ENCODE measurements around the gene INCENP.

Gene INCENP

GRCh38 chr11:62124186-62125113 lies 639 bp downstream of the INCENP start:
- DNase-seq (ENCODE audit: low read depth in 1 of 2, low spot score in 1 of 2): no peak

- DNase-seq (ENCODE audit: low read depth in 1 of 2, low spot score in 1 of 2): no peak
These were observed 1.5 kb downstream of the INCENP start for GRCh38 chr11:62125316-62125715.

GRCh38 chr11:62125881-62126280 lies 2.1 kb downstream of the INCENP start:
- no peak for DNase-seq (ENCODE audit: low read depth in 1 of 2, low spot score in 1 of 2)

GRCh38 chr11:62127426-62127825 lies 3.6 kb downstream of the INCENP start:
- no peak for DNase-seq (ENCODE audit: low read depth in 1 of 2, low spot score in 1 of 2)

- DNase-seq (ENCODE audit: low read depth in 1 of 2, low spot score in 1 of 2): no peak
These were observed 4.3 kb downstream of the INCENP start for GRCh38 chr11:62127941-62128770.

GRCh38 chr11:62128835-62129234 lies 5.0 kb downstream of the INCENP start:
- DNase-seq (ENCODE audit: low read depth in 1 of 2, low spot score in 1 of 2): no peak

GRCh38 chr11:62129590-62130282 lies 5.9 kb downstream of the INCENP start:
- no peak for DNase-seq (ENCODE audit: low read depth in 1 of 2, low spot score in 1 of 2)

- no peak for DNase-seq (ENCODE audit: low read depth in 1 of 2, low spot score in 1 of 2)
These were observed 6.7 kb downstream of the INCENP start for GRCh38 chr11:62130283-62131169.

GRCh38 chr11:62131170-62131464 lies 7.3 kb downstream of the INCENP start:
- no peak for DNase-seq (ENCODE audit: low read depth in 1 of 2, low spot score in 1 of 2)

- DNase-seq (ENCODE audit: low read depth in 1 of 2, low spot score in 1 of 2): no peak
These were observed 8.4 kb downstream of the INCENP start for GRCh38 chr11:62132191-62132590.

- DNase-seq (ENCODE audit: low read depth in 1 of 2, low spot score in 1 of 2): no peak
These were observed 9.0 kb downstream of the INCENP start for GRCh38 chr11:62132689-62133293.

- no peak for DNase-seq (ENCODE audit: low read depth in 1 of 2, low spot score in 1 of 2)
These were observed 9.7 kb downstream of the INCENP start for GRCh38 chr11:62133328-62134065.

GRCh38 chr11:62137276-62137861 lies 13.6 kb downstream of the INCENP start:
- DNase-seq (ENCODE audit: low read depth in 1 of 2, low spot score in 1 of 2): no peak

- DNase-seq (ENCODE audit: low read depth in 1 of 2, low spot score in 1 of 2): no peak
These were observed 14.2 kb downstream of the INCENP start for GRCh38 chr11:62137881-62138629.

GRCh38 chr11:62138630-62139425 lies 15.0 kb downstream of the INCENP start:
- no peak for DNase-seq (ENCODE audit: low read depth in 1 of 2, low spot score in 1 of 2)

GRCh38 chr11:62139526-62140303 lies 15.9 kb downstream of the INCENP start:
- DNase-seq (ENCODE audit: low read depth in 1 of 2, low spot score in 1 of 2): no peak
